Neuronal stem cell (in vitro differentiated cells): ENCODE results near the gene EDC3.

Experiments used
- DNase-seq: peaks from one replicate; pipeline ENCODE4 v3.0.0-alpha.2; 2013; ENCODE audit warnings: low spot score
- H2AFZ ChIP-seq: one replicate; pipeline ENCODE4 v1.6.1; 2013; ENCODE audit warnings: mild to moderate bottlenecking, low read length, inconsistent platforms
- H2AK5ac ChIP-seq: 2 replicates; pipeline ENCODE4 v1.6.1; 2013; ENCODE audit warnings: low read depth, mild to moderate bottlenecking, inconsistent platforms, low read length, moderate library complexity, mixed read lengths
- H2BK120ac ChIP-seq: 2 replicates; pipeline ENCODE4 v1.6.1; 2013; ENCODE audit warnings: low read depth, mild to moderate bottlenecking, inconsistent platforms, low read length, moderate library complexity, mixed read lengths
- H2BK12ac ChIP-seq: one replicate; pipeline ENCODE4 v1.6.1; 2013; ENCODE audit warnings: low read length, inconsistent platforms
- H2BK15ac ChIP-seq: 2 replicates; pipeline ENCODE4 v1.6.1; 2013; ENCODE audit warnings: mild to moderate bottlenecking, low read length, inconsistent platforms, mixed read lengths
- H2BK5ac ChIP-seq: one replicate; pipeline ENCODE4 v1.6.1; 2013; ENCODE audit warnings: inconsistent platforms, mild to moderate bottlenecking, low read length, moderate library complexity
- H3K14ac ChIP-seq: one replicate; pipeline ENCODE4 v1.6.1; 2013; ENCODE audit warnings: low read length, inconsistent platforms
- H3K18ac ChIP-seq: 2 replicates; pipeline ENCODE4 v1.6.1; 2013; ENCODE audit warnings: low read length, inconsistent platforms
- H3K23ac ChIP-seq: 2 replicates; pipeline ENCODE4 v1.6.1; 2013; ENCODE audit warnings: low read depth, mild to moderate bottlenecking, mixed read lengths, low read length, inconsistent platforms; ENCODE audit not compliant: poor library complexity
- H3K27ac ChIP-seq: replicated peaks from 3 replicates; pipeline ENCODE4 v1.5.1; 2013; ENCODE audit warnings: low read length, inconsistent platforms
- H3K27me3 ChIP-seq, 3 experiments: 2 replicates each; pipeline ENCODE4 v1.6.1; 2013; ENCODE audit warnings: low read length in 3 of 3, mild to moderate bottlenecking in 2 of 3, inconsistent platforms in 1 of 3, low read depth in 1 of 3, mixed read lengths in 1 of 3, moderate library complexity in 1 of 3; ENCODE audit not compliant: control insufficient read depth in 3 of 3, insufficient read depth in 3 of 3
- H3K36me3 ChIP-seq, 2 donors: replicated peaks in 1 of 2; 2 replicates each; pipeline ENCODE4 v1.6.1; 2013; ENCODE audit warnings: low read length in 2 of 2; ENCODE audit not compliant: control insufficient read depth in 2 of 2, insufficient read depth in 2 of 2
- H3K4ac ChIP-seq: 2 replicates; pipeline ENCODE4 v1.6.1; 2013; ENCODE audit warnings: inconsistent platforms, mild to moderate bottlenecking, low read length, moderate library complexity
- H3K4me1 ChIP-seq, 2 donors: 1 replicate in 1 of 2; 2 replicates in 1 of 2; pipeline ENCODE4 v1.6.1; 2013; ENCODE audit warnings: low read length in 2 of 2, low read depth in 1 of 2; ENCODE audit not compliant: control insufficient read depth in 2 of 2, insufficient read depth in 1 of 2
- H3K4me2 ChIP-seq: one replicate; pipeline ENCODE4 v1.6.1; 2013; ENCODE audit warnings: mild to moderate bottlenecking, low read length, inconsistent platforms; ENCODE audit not compliant: insufficient read depth, poor library complexity, severe bottlenecking
- H3K4me3 ChIP-seq, 2 donors: 2 replicates each; pipeline ENCODE4 v1.5.1; 2013; ENCODE audit warnings: low read length in 2 of 2, mild to moderate bottlenecking in 2 of 2, inconsistent platforms in 1 of 2, moderate library complexity in 1 of 2
- H3K79me1 ChIP-seq: one replicate; pipeline ENCODE4 v1.6.1; 2013; ENCODE audit warnings: low read depth, mild to moderate bottlenecking, inconsistent platforms, low read length, moderate library complexity
- H3K9ac ChIP-seq: one replicate; pipeline ENCODE4 v1.6.1; 2013; ENCODE audit warnings: mild to moderate bottlenecking, low read depth, low read length, inconsistent platforms; ENCODE audit not compliant: poor library complexity
- H3K9me3 ChIP-seq, 2 donors: replicated peaks in 1 of 2; 2 replicates each; pipeline versions ENCODE3 to v1.6.1; 2013; ENCODE audit warnings: low read length in 2 of 2, mild to moderate bottlenecking in 2 of 2, inconsistent platforms in 1 of 2, low read depth in 1 of 2, mixed read lengths in 1 of 2, moderate library complexity in 1 of 2; ENCODE audit not compliant: control insufficient read depth in 2 of 2, insufficient read depth in 1 of 2
- H4K8ac ChIP-seq: one replicate; pipeline ENCODE4 v1.6.1; 2013; ENCODE audit warnings: low read depth, mild to moderate bottlenecking, inconsistent platforms, low read length, moderate library complexity
- H4K91ac ChIP-seq: one replicate; pipeline ENCODE4 v1.6.1; 2013; ENCODE audit warnings: low read length, low read depth, mild to moderate bottlenecking, inconsistent platforms; ENCODE audit not compliant: poor library complexity
- whole genome bisulfite sequencing, 2 donors: extraction: QIAGEN DNeasy Blood & Tissue Kit; methylation state at CpG; one replicate each; pipeline ENCODE4 v1.1.7; 2013; ENCODE audit warnings: missing lambda C conversion rate in 2 of 2, mixed read lengths in 1 of 2; ENCODE audit not compliant: insufficient read length in 2 of 2, insufficient replicate concordance in 1 of 2; ENCODE audit errors: extremely low coverage in 2 of 2; 5-methylcytosine and 5-hydroxymethylcytosine counted together

The EDC3 gene

GRCh38 chr15:74589826-74590225 is 106.0 kb downstream of the EDC3 start:
- WGBS, 2 donors, result no CpG with 5 or more reads among the region's 6 CpGs
- Histone ChIP-seq H4K8ac (no peak overlapping the region), H3K4ac (no peak overlapping the region), H3K4me2 (no peak overlapping the region), H3K36me3 (peaks cover 48 to 95% of the 10 kb centered on the region in 2 donors), H3K9me3 (no peaks in the 10 kb centered on the region), H3K14ac (no peak overlapping the region), H3K27me3 (no peaks in the 10 kb centered on the region), H2AFZ (no peak overlapping the region), H2AK5ac (peak overlapping the region; percentile 51), H3K4me1 (peaks cover 5 to 23% of the 10 kb centered on the region in 2 donors), H3K79me1 (no peaks in the 10 kb centered on the region), H2BK120ac (no peak overlapping the region), H4K91ac (no peak overlapping the region), H3K18ac (no peak overlapping the region), H2BK15ac (no peak overlapping the region), H3K9ac (no peak overlapping the region), H2BK5ac (no peak overlapping the region), H3K23ac (no peak overlapping the region), H3K27ac (no peak overlapping the region), H3K4me3 (no peak overlapping the region), H2BK12ac (no peak overlapping the region)
- no peak for DNase-seq

- Histone ChIP-seq H4K8ac (no peak overlapping the region), H3K79me1 (peaks cover 4% of the 10 kb centered on the region), H2BK15ac (no peak overlapping the region), H2BK120ac (no peak overlapping the region), H3K23ac (no peak overlapping the region), H3K14ac (no peak overlapping the region), H2BK5ac (no peak overlapping the region), H3K4ac (no peak overlapping the region), H2AFZ (no peak overlapping the region), H3K27ac (no peak overlapping the region), H3K9ac (no peak overlapping the region), H2AK5ac (no peak overlapping the region), H3K4me1 (peaks cover 5 to 32% of the 10 kb centered on the region in 2 donors), H3K27me3 (no peaks in the 10 kb centered on the region), H3K18ac (peak overlapping the region; percentile 9), H3K36me3 (peaks cover 23 to 95% of the 10 kb centered on the region in 2 donors), H3K4me3 (no peak overlapping the region), H3K9me3 (no peaks in the 10 kb centered on the region), H3K4me2 (no peak overlapping the region), H2BK12ac (no peak overlapping the region), H4K91ac (no peak overlapping the region)
- WGBS, 2 donors, result no CpG with 5 or more reads among the region's 9 CpGs
- DNase-seq, result no peak
These were observed 110.0 kb downstream of the EDC3 start for GRCh38 chr15:74585857-74586256.

GRCh38 chr15:74585191-74585590 is 110.6 kb downstream of the EDC3 start:
- Histone ChIP-seq H3K4ac (no peak overlapping the region), H4K91ac (no peak overlapping the region), H2BK12ac (no peak overlapping the region), H3K14ac (no peak overlapping the region), H2BK15ac (no peak overlapping the region), H3K36me3 (peaks cover 23 to 95% of the 10 kb centered on the region in 2 donors), H3K23ac (no peak overlapping the region), H3K4me1 (peaks cover 5 to 32% of the 10 kb centered on the region in 2 donors), H4K8ac (no peak overlapping the region), H3K9me3 (no peaks in the 10 kb centered on the region), H3K18ac (no peak overlapping the region), H3K4me3 (no peak overlapping the region), H3K27ac (no peak overlapping the region), H2BK120ac (no peak overlapping the region), H3K79me1 (peaks cover 4% of the 10 kb centered on the region), H3K4me2 (no peak overlapping the region), H3K27me3 (no peaks in the 10 kb centered on the region), H2AK5ac (no peak overlapping the region), H2BK5ac (no peak overlapping the region), H2AFZ (no peak overlapping the region), H3K9ac (no peak overlapping the region)
- no peak for DNase-seq
- WGBS, 2 donors, result no CpG with 5 or more reads among the region's 3 CpGs

GRCh38 chr15:74584779-74585178 is 111.0 kb downstream of the EDC3 start:
- H2AFZ ChIP-seq, result no peak overlapping the region
- H3K4me1 ChIP-seq, result peaks cover 5 to 30% of the 10 kb centered on the region in 2 donors
- H3K27ac ChIP-seq, result no peak overlapping the region

More at GRCh38 chr15:74584779-74585178, 111.0 kb downstream of the EDC3 start:
- no peak overlapping the region for H2BK120ac ChIP-seq
- H3K27me3 ChIP-seq, result no peaks in the 10 kb centered on the region
- H3K23ac ChIP-seq, result no peak overlapping the region
- no peak overlapping the region for H3K14ac ChIP-seq
- no peak overlapping the region for H3K4me2 ChIP-seq
- no peak overlapping the region for H2AK5ac ChIP-seq
- H2BK12ac ChIP-seq, result no peak overlapping the region
- no peak overlapping the region for H3K4me3 ChIP-seq
- no peak overlapping the region for H3K4ac ChIP-seq
- H3K36me3 ChIP-seq, result peaks cover 19 to 94% of the 10 kb centered on the region in 2 donors
- no peak overlapping the region for H4K91ac ChIP-seq
- no peak overlapping the region for H3K18ac ChIP-seq
- no peak for DNase-seq
- no peaks in the 10 kb centered on the region for H3K9me3 ChIP-seq
- peaks cover 4% of the 10 kb centered on the region for H3K79me1 ChIP-seq
- H2BK15ac ChIP-seq, result no peak overlapping the region
- no CpG with 5 or more reads among the region's 4 CpGs for WGBS, 2 donors
- no peak overlapping the region for H2BK5ac ChIP-seq
- no peak overlapping the region for H4K8ac ChIP-seq
- H3K9ac ChIP-seq, result no peak overlapping the region
